HEK293 (cell line): ENCODE data around the gene WDR48.

Source experiments
- CTCF ChIP-seq: fragments of 450-650 bp; formaldehyde crosslinking; IDR thresholded peaks from 2 replicates; pipeline ENCODE4 v1.5.1; 2016; ENCODE audit warnings: missing biosample characterization, missing genetic modification characterization
- MYNN ChIP-seq: fragments of 450-650 bp; formaldehyde crosslinking; IDR thresholded peaks from 2 replicates; pipeline ENCODE4 v1.5.1; 2016; ENCODE audit warnings: missing biosample characterization, missing genetic modification characterization, borderline replicate concordance
- PBX3 ChIP-seq: sonication (generic); formaldehyde crosslinking; IDR thresholded peaks from 2 replicates; pipeline ENCODE4 v1.8.1; 2022; ENCODE audit warnings: mild to moderate bottlenecking, moderate library complexity, missing genetic modification reagents
- SETDB1 ChIP-seq: IDR thresholded peaks from one replicate; pipeline ENCODE4 v1.6.1; 2017; ENCODE audit warnings: mild to moderate bottlenecking, low read length, moderate library complexity, mixed read lengths; ENCODE audit not compliant: insufficient read length
- SP2 ChIP-seq: fragments of 450-650 bp; formaldehyde crosslinking; IDR thresholded peaks from 2 replicates; pipeline ENCODE4 v1.5.1; 2016; ENCODE audit warnings: missing biosample characterization, missing genetic modification characterization
- TCF7L2 ChIP-seq: IDR thresholded peaks from 2 replicates; pipeline ENCODE4 v1.6.1; 2011; ENCODE audit warnings: low read depth, mild to moderate bottlenecking, inconsistent platforms, low read length, moderate library complexity, borderline replicate concordance
- ZFP3 ChIP-seq: fragments of 450-650 bp; formaldehyde crosslinking; IDR thresholded peaks from 2 replicates; pipeline ENCODE4 v1.5.1; 2016; ENCODE audit warnings: low read depth, missing biosample characterization, missing genetic modification characterization
- ZNF311 ChIP-seq: fragments of 450-650 bp; formaldehyde crosslinking; IDR thresholded peaks from 2 replicates; pipeline ENCODE4 v1.5.1; 2017; ENCODE audit warnings: missing biosample characterization, missing genetic modification characterization, borderline replicate concordance
- ZNF324 ChIP-seq: fragments of 450-650 bp; formaldehyde crosslinking; IDR thresholded peaks from 2 replicates; pipeline ENCODE4 v1.5.1; 2016; ENCODE audit warnings: missing biosample characterization, missing genetic modification characterization
- ZNF335 ChIP-seq: fragments of 450-650 bp; formaldehyde crosslinking; conservative IDR thresholded peaks from 2 replicates; pipeline ENCODE4 v1.5.1; 2016; ENCODE audit warnings: missing biosample characterization, missing genetic modification characterization
- ZNF48 ChIP-seq: fragments of 450-650 bp; formaldehyde crosslinking; IDR thresholded peaks from 2 replicates; pipeline ENCODE4 v1.5.1; 2016; ENCODE audit warnings: missing biosample characterization, missing genetic modification characterization
- ZNF521 ChIP-seq: fragments of 450-650 bp; formaldehyde crosslinking; IDR thresholded peaks from 2 replicates; pipeline ENCODE4 v1.5.1; 2017; ENCODE audit warnings: missing biosample characterization, mild to moderate bottlenecking, missing genetic modification characterization

GRCh38 chr3:39108200-39108710, 56.4 kb downstream of the WDR48 start:
- TF ChIP-seq CTCF (tag by site-specific recombination) (no peak), MYNN (no peak), SETDB1 (no peak), SP2 (tag by site-specific recombination) (no peak), TCF7L2 (no peak), PBX3 (no peak), ZNF335 (no peak), ZNF521 (no peak), ZNF324 (tag by site-specific recombination) (no peak), ZFP3 (tag by site-specific recombination) (no peak), ZNF48 (tag by site-specific recombination) (no peak), ZNF311 (tag by site-specific recombination) (no peak)
